A549 treated with ZK216348 at 1 μM for 4 hours (cell line): ENCODE data around the gene SPOUT1. TPM values are rescaled to one million over a fixed set of nuclear protein-coding genes. Genes with fewer than 3 reads are reported as not detected.

Experiments used
- total RNA-seq: library from RNA; stranded (reverse); fragments of 200-300 nt; extraction: Qiagen RNA extraction; gene quantifications from 5 replicates; pipeline ENCODE4 v1.2.3, GENCODE V29; 2022; ENCODE audit warnings: low read depth

SPOUT1 gene, protein sequence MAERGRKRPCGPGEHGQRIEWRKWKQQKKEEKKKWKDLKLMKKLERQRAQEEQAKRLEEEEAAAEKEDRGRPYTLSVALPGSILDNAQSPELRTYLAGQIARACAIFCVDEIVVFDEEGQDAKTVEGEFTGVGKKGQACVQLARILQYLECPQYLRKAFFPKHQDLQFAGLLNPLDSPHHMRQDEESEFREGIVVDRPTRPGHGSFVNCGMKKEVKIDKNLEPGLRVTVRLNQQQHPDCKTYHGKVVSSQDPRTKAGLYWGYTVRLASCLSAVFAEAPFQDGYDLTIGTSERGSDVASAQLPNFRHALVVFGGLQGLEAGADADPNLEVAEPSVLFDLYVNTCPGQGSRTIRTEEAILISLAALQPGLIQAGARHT
- 24.0 to 44.2 TPM (median 37.4 TPM) in 5 replicates for total RNA-seq

DNA sequence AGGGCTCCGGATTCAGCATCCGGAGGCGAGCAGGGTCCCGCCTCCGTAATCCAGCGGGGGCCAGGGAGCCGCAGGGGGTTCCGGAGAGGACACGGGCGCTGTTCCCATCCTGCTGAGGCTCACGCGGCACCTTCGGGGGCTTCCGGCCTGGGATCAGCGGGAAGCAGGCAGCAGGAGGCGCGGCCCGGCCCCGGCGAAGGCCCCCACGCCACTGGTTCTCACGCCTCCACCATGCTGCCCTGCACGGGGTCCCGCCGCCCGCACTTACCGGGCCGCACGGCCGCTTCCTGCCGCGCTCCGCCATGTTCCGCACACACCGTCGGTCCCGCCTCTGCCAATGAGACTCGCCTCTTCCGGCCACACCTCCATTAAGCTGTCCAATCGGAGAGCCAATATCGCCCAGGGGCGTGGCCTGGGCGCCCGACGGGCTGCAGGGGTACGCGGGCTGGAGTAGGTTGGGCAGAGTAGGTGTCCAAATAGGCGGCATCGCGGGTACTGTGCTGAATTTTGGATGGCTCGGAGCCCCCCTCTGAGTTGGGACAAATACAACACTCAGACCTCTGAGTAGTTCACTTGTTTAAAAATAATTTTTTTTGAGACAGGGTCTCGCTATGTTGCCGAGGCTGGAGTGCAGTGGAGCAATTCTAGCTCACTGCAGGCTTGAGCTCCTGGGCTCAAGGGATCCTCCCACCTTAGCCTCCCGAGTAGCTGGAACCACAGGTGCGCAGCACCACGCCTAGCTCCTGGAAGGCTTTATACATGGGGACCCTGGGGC is at the start of gene SPOUT1:
TSS of gene SPOUT1 (minus strand) at position 318 of the 775 bp plus-strand sequence. CDS start at position 304, 14 bp downstream.

DNA sequence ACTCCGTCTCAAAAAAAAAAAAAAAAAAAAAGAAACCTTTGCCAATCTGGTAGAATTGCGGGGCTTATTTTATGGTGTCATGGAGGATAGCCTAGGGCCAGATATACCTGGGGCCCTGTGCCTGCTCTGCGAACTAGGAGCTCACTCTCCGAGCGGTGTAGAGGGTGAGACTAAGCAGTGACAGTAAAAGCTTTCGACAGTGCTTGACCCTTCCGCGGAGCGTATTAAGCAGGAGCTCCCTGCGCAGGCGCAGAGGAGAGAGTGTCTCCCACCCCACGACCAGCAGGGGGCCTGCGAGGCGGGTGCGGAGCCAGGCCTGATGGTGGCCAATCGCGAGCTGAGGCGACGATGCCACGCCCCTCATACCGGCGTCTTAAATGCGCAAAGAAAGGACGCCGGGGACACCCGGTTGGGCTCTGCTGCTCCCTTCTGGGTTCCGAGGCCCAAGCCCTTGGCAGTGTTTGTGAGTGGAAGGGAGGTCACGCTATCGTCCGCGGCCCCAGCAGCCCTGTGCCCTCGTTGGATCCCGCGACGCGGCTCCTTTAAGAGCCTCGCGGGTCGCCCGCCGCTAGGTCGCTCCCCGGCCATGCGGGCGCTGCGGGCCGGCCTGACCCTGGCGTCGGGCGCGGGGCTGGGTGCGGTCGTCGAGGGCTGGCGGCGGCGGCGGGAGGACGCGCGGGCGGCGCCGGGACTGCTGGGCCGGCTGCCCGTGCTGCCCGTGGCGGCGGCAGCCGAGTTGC is 11.3 kb downstream of the SPOUT1 start, which contains the start of gene ENDOG:
TSS of gene ENDOG (plus strand) at position 402 of the 740 bp plus-strand sequence. CDS start at position 587, 185 bp downstream.

DNA sequence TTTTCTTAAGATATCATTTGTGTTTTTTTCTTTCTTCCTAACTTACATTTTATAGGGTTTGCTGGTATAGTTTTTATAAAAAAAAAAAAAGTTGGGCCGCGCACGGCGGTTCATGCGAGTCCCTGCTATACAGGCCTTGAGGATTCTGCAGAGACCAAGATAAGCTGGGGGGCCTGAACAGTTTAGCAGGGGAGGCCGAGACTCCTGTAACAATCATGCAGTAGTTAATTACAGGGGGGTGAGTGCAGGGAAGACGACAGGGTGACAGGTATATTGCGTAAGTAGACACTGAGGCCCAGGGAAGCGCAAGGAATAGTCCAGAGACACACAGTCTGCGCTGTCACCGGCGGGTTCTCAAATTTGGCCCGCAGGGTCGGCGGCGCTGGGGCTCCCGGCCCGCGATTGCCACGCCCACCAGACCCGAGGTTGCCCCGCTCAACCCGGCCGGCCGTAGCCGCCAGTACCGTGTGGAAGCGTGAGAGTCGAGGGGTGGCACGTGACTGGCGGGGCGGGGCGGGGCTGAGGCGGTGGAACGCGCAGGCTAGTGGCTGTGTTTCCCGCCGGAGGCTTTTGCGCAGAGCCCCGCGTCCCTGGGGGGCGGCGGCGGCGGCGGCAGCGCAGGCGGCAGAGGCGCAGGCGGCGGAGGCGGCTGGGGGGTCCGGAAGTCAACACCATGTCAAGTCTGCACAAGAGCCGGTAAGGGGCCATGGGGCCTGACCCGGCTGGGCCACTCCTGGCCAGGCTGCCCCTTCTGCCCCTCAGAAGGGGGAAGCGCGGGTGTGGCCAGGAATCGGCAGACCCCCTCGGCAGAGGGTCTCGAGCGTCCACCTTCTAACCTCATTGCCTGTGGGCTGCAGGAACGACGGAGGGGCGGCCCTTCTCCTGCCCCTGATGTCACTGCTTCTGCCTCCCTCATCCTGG is 42.7 kb downstream of the SPOUT1 start, which contains the start of gene TBC1D13:
TSS of gene TBC1D13 (plus strand) at position 573 of the 921 bp plus-strand sequence. CDS start at position 674, 101 bp downstream.

DNA sequence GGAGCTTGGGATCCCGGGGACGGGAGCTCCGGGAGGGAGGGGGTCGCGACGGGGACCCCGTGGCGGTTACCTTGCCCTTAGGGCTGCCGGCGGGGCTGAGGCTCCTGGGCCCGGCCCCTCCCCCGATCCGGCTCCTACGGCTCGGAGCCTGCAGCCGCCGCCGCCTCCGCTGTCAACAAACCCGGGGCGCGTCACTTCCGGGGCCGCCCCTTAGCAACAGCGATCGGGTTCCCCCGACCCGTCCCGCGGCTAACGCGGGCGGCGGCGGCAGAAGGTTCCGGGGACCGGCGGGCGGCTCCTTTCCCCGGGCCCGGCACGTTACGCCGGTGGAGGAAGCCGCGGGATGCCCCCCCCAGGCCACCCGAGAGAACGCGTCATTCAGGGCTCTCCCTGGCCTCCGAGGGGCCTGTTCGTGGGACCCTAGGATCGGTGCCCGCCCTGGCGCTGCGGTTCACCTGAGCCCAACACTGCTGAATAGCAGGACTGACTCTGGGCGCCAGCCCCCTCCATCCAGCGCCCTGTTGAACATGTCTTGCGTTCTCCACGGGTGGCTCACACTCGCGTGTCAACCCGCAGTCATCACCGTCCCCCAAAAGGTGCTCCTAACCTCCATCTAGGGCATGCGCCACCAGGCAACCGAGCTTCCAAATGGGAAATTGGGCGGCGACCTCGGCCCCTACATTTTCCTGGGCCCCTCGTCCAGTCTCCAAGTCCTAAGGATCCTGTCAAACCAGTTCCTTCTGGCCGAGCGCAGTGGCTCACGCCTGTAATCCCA is 57.7 kb downstream of the SPOUT1 start, which contains the start of gene ZER1:
TSS of gene ZER1 (minus strand) at position 183 of the 775 bp plus-strand sequence. CDS start 16,362 bp downstream, outside the sequence.

Other genes with a start within 250 kb of the SPOUT1 start
- 71.7 to 143 TPM (median 132 TPM) in 5 replicates for gene DYNC2I2, start 172.9 kb downstream of the SPOUT1 start, total RNA-seq
- 388 to 686 TPM (median 407 TPM) in 5 replicates for gene SET, start 140.6 kb downstream of the SPOUT1 start, total RNA-seq
- 12.3 to 20.6 TPM (median 18.0 TPM) in 5 replicates for gene PKN3, start 127.3 kb downstream of the SPOUT1 start, total RNA-seq
- gene ZDHHC12, start 105.7 kb downstream of the SPOUT1 start, total RNA-seq, result 49.6 to 96.9 TPM (median 93.3 TPM) in 5 replicates
- gene ZER1, start 57.9 kb downstream of the SPOUT1 start, total RNA-seq, result 8.7 to 18.4 TPM (median 15.1 TPM) in 5 replicates
- gene TBC1D13, start 42.5 kb downstream of the SPOUT1 start, total RNA-seq, result 17.6 to 23.5 TPM (median 21.1 TPM) in 5 replicates
- 12.2 to 33.5 TPM (median 32.5 TPM) in 5 replicates for gene ENDOG, start 11.3 kb downstream of the SPOUT1 start, total RNA-seq
- gene KYAT1, start 52.2 kb upstream of the SPOUT1 start, total RNA-seq, result 8.1 to 10.6 TPM (median 10.2 TPM) in 5 replicates
- gene LRRC8A, start 52.3 kb upstream of the SPOUT1 start, total RNA-seq, result 46.3 to 82.4 TPM (median 75.0 TPM) in 5 replicates
- not detected in 5 replicates for gene PHYHD1, start 91.2 kb upstream of the SPOUT1 start, total RNA-seq
- 21.5 to 40.3 TPM (median 38.2 TPM) in 5 replicates for gene DOLK, start 117.8 kb upstream of the SPOUT1 start, total RNA-seq
- gene NUP188, start 117.9 kb upstream of the SPOUT1 start, total RNA-seq, result 27.7 to 46.1 TPM (median 42.7 TPM) in 5 replicates
- 28.8 to 58.3 TPM (median 48.7 TPM) in 5 replicates for gene SH3GLB2, start 198.5 kb upstream of the SPOUT1 start, total RNA-seq
- gene MIGA2, start 206.8 kb upstream of the SPOUT1 start, total RNA-seq, result 6.8 to 17.2 TPM (median 13.4 TPM) in 5 replicates